GM12892 (cell line): ENCODE results near the gene MEA1.
"Not testable (repeated sequence)": the region's sequence is repeated elsewhere in the genome, so short reads cannot be mapped to it uniquely, and the experiment has no call there.

Source experiments
- DNase-seq: peaks from one replicate; pipeline ENCODE4 v3.0.0; 2011; ENCODE audit not compliant: insufficient read length
- FAIRE-seq: peaks from 2 replicates; lab custom pipeline; 2011; peaks lifted over from hg19 to GRCh38; lab: Jason Lieb, UNC
- POLR2A ChIP-seq: IDR thresholded peaks from 2 replicates; pipeline ENCODE4 v1.6.1; 2011; ENCODE audit warnings: low read depth, low read length, control low read depth
- POLR2AphosphoS5 ChIP-seq: IDR thresholded peaks from 2 replicates; pipeline ENCODE4 v1.6.1; 2011; ENCODE audit warnings: low read depth, low read length, control low read depth
- TAF1 ChIP-seq: IDR thresholded peaks from 2 replicates; pipeline ENCODE4 v1.6.1; 2011; ENCODE audit warnings: low read depth, mild to moderate bottlenecking, control low read depth, low read length, borderline replicate concordance

MEA1 gene

DNA sequence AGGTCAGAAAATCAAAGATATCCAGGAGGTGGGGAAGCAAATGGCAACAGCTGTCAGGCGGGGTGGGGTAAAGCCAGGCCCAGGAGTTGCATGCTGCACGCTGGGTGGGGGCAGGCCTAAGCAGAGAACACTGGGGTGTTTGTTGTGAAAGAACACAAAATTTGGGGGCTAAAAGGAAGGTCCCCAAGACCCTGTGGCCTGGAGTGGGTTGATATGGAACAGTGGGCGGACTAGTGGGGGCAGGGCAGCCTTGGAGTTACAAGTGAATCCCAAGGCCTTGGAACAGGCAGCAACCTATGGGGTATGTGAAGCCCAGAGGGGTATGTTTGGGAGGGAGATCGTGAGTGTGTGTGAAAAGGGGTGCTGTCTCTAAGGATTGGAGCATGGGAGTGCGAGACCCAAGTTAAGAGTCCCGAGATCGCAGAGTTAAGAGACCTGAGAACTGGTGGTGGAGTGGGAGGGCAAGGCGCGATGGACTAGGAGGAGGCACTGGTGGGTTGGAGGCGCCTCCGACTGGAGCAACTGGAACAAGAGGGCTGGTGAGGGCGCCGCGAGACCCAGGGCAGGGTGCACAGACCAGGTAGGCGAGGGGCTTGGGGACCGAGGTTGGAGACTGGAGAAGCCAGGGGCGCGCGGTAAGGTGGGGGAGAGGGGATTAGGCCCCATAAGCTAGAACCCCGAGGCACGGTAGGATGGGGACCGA lies 39.2 kb upstream of the MEA1 start:
- DNase-seq = no peak
- no peak for TF ChIP-seq POLR2AphosphoS5
- no peak for TF ChIP-seq POLR2A
- TF ChIP-seq TAF1 = no peak

DNA sequence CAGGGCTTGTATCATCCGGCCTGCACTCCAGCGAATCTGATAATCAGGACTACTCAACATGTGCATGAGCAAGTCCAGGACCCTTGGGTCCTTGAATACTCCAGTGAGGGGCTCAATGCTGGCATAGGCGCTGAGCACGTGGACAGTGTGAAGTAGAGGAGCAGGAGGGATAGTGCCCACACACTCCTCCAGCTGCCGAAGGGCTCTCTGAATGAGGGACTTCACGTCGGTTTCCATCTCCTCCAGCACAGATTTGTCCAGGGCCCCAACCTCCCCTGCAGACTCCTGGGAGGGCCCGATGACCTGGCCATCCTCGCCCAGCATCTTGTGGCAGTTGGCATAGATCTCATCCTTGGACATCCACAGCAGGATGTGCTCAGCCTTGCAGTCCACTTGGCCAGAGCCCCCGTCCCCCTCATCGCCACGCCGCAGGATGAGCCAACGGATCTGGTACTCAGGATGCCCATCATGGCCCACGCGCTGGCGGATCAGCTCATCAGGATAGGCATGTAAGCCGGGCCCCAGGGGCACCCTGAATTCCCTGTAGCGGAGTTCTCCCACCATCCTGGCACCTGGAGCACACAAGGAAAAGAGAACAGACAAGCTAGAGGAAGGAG lies 38.6 kb upstream of the MEA1 start:
- TF ChIP-seq POLR2AphosphoS5 = no peak
- TF ChIP-seq TAF1 = no peak
- no peak for TF ChIP-seq POLR2A
- no peak for FAIRE-seq

More for the DNA sequence above, 39.2 kb upstream of the MEA1 start:
- no peak for FAIRE-seq

DNA sequence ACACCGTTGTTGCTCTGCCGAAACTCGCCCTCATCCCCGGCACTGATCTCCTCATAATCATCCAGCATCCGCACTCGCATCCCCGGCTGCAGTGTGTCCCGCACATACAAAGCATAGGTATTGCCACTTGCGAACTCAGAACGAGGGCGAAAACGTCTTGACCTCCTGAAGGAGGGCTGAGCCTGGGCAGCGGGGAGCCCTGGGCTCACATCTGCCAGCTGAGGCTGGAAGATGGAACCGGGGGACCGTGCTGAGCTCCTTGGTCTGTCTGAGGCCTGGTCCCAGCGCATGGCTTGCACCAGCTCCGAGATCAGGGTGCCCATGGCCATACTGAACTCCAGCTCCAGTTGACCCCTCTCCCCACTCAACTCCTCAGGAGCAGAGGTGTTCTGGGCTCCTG lies 37.2 kb upstream of the MEA1 start:
- no peak for TF ChIP-seq POLR2AphosphoS5
- TF ChIP-seq TAF1 = no peak
- TF ChIP-seq POLR2A = no peak
- DNase-seq = no peak
- no peak for FAIRE-seq

More for the DNA sequence above, 38.6 kb upstream of the MEA1 start:
- DNase-seq = no peak

DNA sequence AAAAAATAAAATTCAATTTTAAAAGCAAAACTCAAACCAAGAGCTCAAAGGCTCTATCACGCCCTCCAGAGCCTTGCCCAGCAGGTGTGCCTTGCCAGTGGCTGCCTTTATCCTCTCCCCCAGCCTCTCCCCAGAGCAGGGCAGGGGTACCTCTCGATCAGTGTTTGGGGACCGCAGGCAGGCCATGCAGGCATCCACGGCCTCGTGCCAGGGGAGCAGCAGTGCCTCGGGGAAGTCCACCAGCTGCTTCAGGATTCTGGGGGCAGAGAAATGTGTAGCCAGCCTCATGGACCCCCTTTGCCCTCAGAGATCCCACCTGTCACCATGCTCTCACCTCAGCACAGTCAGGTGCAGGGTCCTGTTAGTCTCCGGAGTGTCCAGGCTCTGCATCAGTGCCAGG lies 34.3 kb upstream of the MEA1 start:
- FAIRE-seq = no peak

DNA sequence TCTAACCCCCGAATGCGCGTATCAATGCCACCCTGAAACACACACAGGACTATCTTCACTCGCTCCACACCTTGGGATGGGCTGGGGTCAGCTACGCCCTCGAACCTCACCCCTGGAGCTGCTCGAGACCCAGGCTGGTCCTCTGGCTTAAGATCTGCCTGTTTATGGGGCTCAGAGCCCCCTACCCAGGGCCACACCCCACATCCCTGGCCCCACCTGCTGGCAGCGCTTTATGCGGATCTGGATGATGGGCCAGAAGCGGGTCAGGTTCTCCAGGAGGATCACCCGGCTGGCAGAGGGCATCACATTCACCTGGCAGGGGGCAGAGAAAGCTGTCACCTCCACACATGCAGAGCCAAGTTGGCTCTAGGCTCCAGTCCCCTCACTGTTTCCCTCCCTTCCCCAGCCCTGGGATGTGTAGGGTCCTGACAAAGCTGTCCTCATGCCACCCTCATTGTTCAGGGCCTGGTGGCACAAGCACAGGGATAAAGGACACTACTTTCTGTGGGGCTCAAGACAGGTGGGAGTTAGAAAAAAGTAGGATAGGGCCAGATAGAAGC lies 31.7 kb upstream of the MEA1 start:
- FAIRE-seq = no peak
- no peak for DNase-seq
- TF ChIP-seq POLR2AphosphoS5 (no peak), TAF1 (no peak), POLR2A (no peak)

More for the DNA sequence above, 34.3 kb upstream of the MEA1 start:
- TF ChIP-seq POLR2A (no peak), TAF1 (no peak), POLR2AphosphoS5 (no peak)
- no peak for DNase-seq

DNA sequence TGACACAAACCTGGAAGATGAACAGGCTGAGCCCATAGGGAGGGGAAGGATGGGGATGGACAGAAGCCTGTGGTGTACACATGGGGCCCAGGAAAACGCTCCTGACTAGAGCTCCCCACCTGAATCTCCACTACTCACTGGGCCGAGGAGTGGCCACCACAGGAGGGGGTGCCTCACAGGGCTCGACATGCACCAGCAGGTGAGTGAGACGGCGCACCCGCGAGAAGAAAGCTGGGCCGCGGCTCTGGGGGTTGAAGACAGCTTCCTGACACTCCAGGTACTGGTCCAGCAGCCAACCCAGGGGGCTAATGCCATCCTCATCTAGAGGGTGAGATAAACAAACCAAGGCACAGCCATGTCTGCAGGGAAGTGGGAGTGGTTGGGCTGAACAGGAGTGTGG lies 29.6 kb upstream of the MEA1 start:
- TF ChIP-seq POLR2A = no peak
- no peak for TF ChIP-seq POLR2AphosphoS5
- TF ChIP-seq TAF1 = no peak
- FAIRE-seq (no peak), DNase-seq (no peak)

DNA sequence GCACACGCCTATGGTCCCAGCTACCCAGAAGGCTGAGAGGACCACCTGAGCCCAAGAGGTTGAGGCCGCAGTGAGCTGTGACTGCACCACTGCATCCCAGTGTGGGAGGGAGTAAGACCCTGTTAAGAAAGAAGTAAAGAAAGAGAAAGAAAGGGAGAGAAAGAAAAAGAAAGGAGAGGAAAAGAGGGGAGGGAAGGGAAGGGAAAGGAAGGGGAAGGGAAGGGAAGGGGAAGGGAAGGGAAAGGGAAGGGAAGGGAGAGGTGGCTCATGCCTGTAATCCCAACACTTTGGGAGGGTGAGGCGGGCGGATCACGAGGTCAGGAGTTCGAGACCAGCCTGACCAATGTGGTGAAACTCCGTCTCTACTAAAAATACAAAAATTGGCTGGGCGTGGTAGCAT lies 27.7 kb upstream of the MEA1 start:
- not testable (repeated sequence) for DNase-seq, FAIRE-seq

DNA sequence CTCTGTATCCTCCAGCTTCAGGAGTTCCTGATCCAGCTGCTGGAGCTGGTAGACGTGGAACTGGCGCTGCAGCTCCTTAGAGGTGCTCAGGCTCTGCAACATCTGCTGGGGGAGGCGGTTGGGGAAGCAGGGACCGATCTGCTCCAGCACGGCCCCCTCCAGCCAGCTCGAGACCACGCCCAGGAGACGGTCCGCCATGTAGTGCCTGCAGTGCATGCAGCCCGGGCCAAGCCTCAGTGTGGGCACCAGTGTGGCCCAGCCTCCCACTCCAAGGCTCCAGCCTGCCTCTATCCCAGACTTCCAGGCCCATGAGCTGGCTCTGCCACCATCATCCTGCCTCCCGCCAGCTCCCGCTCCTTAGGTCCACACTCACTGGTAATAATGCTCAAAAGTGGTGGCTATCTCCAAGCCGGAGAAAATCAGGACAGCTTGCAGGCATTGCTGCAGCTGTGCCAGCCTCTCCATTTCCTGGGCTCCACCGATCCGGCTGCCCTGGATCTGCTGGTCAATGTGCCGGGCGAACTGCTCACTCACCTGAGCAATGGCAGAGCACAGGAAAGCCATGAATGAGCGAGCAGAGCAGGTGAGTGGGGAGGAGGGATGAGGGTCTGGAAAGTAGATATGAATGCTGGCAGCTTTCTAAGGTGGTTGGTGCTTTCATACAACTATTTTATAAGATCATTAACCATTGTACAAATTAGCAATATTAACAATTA lies 27.0 kb upstream of the MEA1 start:
- TF ChIP-seq POLR2A (no peak), TAF1 (no peak), POLR2AphosphoS5 (no peak)
- FAIRE-seq = no peak
- no peak for DNase-seq

DNA sequence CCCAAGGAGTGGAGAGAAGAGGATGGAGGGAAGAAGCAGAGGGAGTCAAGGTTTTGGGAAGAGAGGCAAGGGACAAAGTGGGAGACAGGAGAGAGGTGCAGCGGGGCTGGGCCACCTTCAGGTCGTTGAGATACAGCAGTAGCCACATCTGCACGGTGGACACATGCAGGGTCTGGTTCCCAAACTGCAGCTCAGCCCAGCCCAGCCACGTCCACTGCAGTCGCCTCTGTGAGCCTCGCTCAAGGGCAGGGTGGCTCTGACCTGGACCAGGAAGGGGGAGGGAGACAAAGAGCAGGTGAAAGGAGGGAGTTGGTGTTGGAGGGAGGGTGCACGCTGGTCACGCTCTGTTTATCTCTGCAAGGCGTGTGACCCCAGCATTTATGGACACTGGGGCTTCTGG lies 25.0 kb upstream of the MEA1 start:
- TF ChIP-seq POLR2A (no peak), TAF1 (no peak), POLR2AphosphoS5 (no peak)
- no peak for FAIRE-seq

DNA sequence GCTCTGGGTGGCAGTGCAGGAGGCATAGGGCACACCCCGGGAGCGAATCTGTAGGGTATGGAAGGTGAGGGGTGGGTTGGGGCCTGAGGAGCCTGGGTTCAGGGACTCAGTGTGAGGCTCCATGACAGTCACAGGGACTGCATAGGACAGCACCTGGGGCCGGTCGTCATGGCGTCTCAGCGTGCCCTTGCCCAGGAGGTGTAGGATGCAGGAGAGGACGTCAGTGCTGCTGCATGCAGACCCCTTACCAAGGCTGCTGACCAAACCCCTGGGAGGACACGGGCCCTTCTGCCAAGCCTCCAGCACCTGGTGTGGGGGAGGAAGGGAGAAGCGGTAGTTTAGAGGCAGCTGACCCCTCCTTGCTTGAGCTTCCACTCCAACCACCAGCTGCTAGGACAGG lies 24.0 kb upstream of the MEA1 start:
- FAIRE-seq (no peak), DNase-seq (no peak)
- no peak for TF ChIP-seq POLR2AphosphoS5
- TF ChIP-seq POLR2A = no peak
- TF ChIP-seq TAF1 = no peak

More for the DNA sequence above, 25.0 kb upstream of the MEA1 start:
- no peak for DNase-seq

DNA sequence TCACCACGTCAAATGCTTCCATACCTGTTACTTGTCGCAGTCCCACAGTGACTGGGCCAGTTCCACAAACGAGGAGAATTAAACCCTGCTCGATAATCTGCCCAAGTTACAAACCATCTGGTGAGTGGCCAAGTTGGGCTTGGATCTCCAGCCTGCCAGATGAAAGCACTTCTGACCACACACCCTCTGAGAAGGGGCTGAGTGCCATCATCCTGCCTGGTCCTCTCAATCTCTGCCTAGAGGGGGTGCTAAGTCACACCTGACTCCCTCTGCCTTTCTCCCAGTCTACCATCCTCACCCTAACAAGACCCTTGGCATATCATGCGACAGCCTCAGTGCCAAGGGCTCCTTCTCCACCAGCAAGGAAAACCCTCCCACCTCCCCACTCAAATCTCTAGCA lies 23.5 kb upstream of the MEA1 start:
- TF ChIP-seq TAF1 (no peak), POLR2A (no peak), POLR2AphosphoS5 (no peak)
- DNase-seq = no peak
- FAIRE-seq = no peak
